Activated naive CD4-positive, alpha-beta T cell treated with Interleukin-2 at 50 U/mL for 16 hours (primary cell): ENCODE results near the gene NFE2L2.
"Not testable (repeated sequence)": the region's sequence is repeated elsewhere in the genome, so short reads cannot be mapped to it uniquely, and the experiment has no call there.

ENCODE experiments used
- DNase-seq: peaks from one replicate; pipeline ENCODE4 v3.0.0-alpha.2; 2020

The NFE2L2 gene

GRCh38 chr2:177232098-177232704, 32.3 kb downstream of the NFE2L2 start:
- DNase-seq, result no peak

- DNase-seq, result no peak
Observed at GRCh38 chr2:177231270-177231669, 33.3 kb downstream of the NFE2L2 start.

GRCh38 chr2:177229442-177230242, 34.9 kb downstream of the NFE2L2 start:
- no peak for DNase-seq

- DNase-seq, result no peak
Observed at GRCh38 chr2:177225965-177226360, 38.6 kb downstream of the NFE2L2 start.

- not testable (repeated sequence) for DNase-seq
Observed at GRCh38 chr2:177223436-177223835, 41.1 kb downstream of the NFE2L2 start.

- no peak for DNase-seq
Observed at GRCh38 chr2:177221970-177222369, 42.6 kb downstream of the NFE2L2 start.

GRCh38 chr2:177221534-177221933, 43.0 kb downstream of the NFE2L2 start:
- no peak for DNase-seq

- not testable (repeated sequence) for DNase-seq
Observed at GRCh38 chr2:177219787-177220186, 44.7 kb downstream of the NFE2L2 start.

- no peak for DNase-seq
Observed at GRCh38 chr2:177217247-177217843, 47.2 kb downstream of the NFE2L2 start.

- DNase-seq, result peak; percentile 92
Observed at GRCh38 chr2:177212891-177213856, 51.4 kb downstream of the NFE2L2 start.

- peak; percentile 99 for DNase-seq
Observed at GRCh38 chr2:177212106-177212890, 52.2 kb downstream of the NFE2L2 start, which contains the start of gene HNRNPA3. TSS of gene HNRNPA3 (plus strand) at chr2:177212794. CDS start at chr2:177212800, 6 bp downstream.

- no peak for DNase-seq
Observed at GRCh38 chr2:177211576-177212105, 52.9 kb downstream of the NFE2L2 start.

- no peak for DNase-seq
Observed at GRCh38 chr2:177211169-177211568, 53.4 kb downstream of the NFE2L2 start.

GRCh38 chr2:177207101-177207500, 57.4 kb downstream of the NFE2L2 start:
- no peak for DNase-seq

GRCh38 chr2:177204417-177204816, 60.1 kb downstream of the NFE2L2 start:
- no peak for DNase-seq

- DNase-seq, result no peak
Observed at GRCh38 chr2:177201919-177202346, 62.6 kb downstream of the NFE2L2 start.

- DNase-seq, result not testable (repeated sequence)
Observed at GRCh38 chr2:177200419-177200818, 64.1 kb downstream of the NFE2L2 start.

GRCh38 chr2:177195194-177195593, 69.3 kb downstream of the NFE2L2 start:
- DNase-seq, result no peak

- no peak for DNase-seq
Observed at GRCh38 chr2:177193240-177193639, 71.3 kb downstream of the NFE2L2 start.

GRCh38 chr2:177192788-177193187, 71.7 kb downstream of the NFE2L2 start:
- DNase-seq, result no peak

- DNase-seq, result no peak
Observed at GRCh38 chr2:177190941-177191340, 73.6 kb downstream of the NFE2L2 start.
